Measurements from ENCODE around the gene PHGDH.

The PHGDH gene

DNA sequence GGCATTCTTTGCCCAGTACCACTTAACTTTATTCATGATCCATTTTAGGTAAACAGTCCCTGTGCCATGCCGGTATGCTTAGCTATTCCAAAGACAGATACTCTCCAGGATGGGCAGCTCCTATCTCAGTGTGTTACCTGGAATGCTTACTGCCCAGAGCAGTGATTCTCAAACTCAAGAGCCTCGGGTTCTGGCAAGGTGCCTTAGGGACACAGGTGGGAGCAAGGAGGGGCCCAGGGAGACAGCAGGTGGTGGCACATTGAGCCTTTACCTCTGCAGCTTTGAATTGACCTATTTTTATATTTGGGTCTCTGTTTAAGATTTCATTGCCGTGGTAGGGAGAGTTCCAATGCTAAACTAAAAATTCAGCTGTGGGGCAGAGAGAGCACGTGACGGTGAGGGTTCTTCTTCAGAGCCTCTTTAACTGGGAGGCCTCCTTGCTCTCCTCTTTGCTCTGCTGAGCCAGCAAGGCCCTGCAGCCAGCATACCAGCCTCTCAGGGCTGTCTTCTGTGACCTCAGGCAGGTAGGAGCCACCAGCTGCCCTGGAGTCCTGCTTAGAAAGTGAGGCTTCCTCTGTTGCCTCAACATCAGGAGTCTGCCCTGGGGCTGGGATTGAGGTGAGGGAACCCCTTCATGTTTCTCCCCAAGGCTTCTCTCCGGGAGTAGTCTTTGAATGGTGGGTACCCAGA is 20.2 kb downstream of the PHGDH start:
- H3K4me1 ChIP-seq (ENCODE audit: insufficient read depth, low read length): no peaks in the 10 kb centered on the region
- H3K9me3 ChIP-seq (ENCODE audit: control insufficient read depth, insufficient read depth, low read length): no peaks in the 10 kb centered on the region; the same call in 1 of the 2 replicates
- H3K36me3 ChIP-seq (ENCODE audit: insufficient read depth, low read length): peaks cover 74% of the 10 kb centered on the region
- H3K9ac ChIP-seq (ENCODE audit: low read depth, low read length): no peak overlapping the region

- Histone ChIP-seq H3K4me1 (ENCODE audit: insufficient read depth, low read length) (no peaks in the 10 kb centered on the region), H3K9me3 (ENCODE audit: control insufficient read depth, insufficient read depth, low read length) (no peaks in the 10 kb centered on the region), H3K36me3 (ENCODE audit: insufficient read depth, low read length) (peaks cover 72% of the 10 kb centered on the region), H3K9ac (ENCODE audit: low read depth, low read length) (no peak overlapping the region)
These were observed 20.9 kb downstream of the PHGDH start for GRCh38 chr1:119732465-119733168.

DNA sequence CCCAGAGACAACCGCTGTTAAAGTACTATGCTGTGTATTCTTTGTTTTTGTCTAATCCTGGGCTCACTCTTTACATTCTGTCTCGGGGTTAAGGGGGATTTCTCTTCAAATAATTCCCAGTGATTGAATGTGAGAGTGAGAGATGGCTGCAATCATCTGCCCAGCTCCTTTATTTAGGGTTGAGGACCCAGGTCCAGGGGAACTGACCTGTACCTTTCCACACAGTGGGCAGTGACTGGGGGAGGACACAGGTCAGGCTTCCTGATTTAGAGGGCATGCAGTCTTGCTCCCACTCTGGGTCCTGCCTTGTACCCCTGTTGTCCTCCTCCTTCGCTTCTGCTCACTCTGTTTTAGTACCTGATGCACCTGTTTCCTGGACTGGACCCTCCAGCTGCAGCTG is 22.0 kb downstream of the PHGDH start:
- Histone ChIP-seq H3K36me3 (ENCODE audit: insufficient read depth, low read length) (peaks cover 73% of the 10 kb centered on the region), H3K4me1 (ENCODE audit: insufficient read depth, low read length) (no peaks in the 10 kb centered on the region), H3K9me3 (ENCODE audit: control insufficient read depth, insufficient read depth, low read length) (no peaks in the 10 kb centered on the region), H3K9ac (ENCODE audit: low read depth, low read length) (no peak overlapping the region)

DNA sequence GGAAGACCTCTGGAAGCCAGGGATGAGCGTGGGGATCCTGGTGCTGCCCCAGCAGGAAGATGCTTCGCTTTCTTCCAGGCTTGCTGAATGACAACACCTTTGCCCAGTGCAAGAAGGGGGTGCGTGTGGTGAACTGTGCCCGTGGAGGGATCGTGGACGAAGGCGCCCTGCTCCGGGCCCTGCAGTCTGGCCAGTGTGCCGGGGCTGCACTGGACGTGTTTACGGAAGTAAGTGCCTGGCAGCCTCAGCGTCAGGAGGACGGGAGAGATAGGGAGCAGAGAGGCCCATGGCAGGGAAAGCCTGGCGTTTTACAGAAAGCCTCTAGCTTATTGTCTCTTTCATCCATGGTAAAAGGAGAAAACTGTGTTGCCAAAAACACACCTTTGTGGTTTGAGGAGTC is 23.5 kb downstream of the PHGDH start:
- no peak overlapping the region for H3K9ac ChIP-seq (ENCODE audit: low read depth, low read length)
- no peaks in the 10 kb centered on the region for H3K9me3 ChIP-seq (ENCODE audit: control insufficient read depth, insufficient read depth, low read length)
- peaks cover 73% of the 10 kb centered on the region for H3K36me3 ChIP-seq (ENCODE audit: insufficient read depth, low read length)
- no peaks in the 10 kb centered on the region for H3K4me1 ChIP-seq (ENCODE audit: insufficient read depth, low read length)

- Histone ChIP-seq H3K36me3 (ENCODE audit: insufficient read depth, low read length) (peaks cover 64% of the 10 kb centered on the region), H3K9me3 (ENCODE audit: control insufficient read depth, insufficient read depth, low read length) (no peaks in the 10 kb centered on the region), H3K4me1 (ENCODE audit: insufficient read depth, low read length) (no peaks in the 10 kb centered on the region), H3K9ac (ENCODE audit: low read depth, low read length) (no peak overlapping the region)
These were observed 24.9 kb downstream of the PHGDH start for GRCh38 chr1:119736649-119737039.

- Histone ChIP-seq H3K36me3 (ENCODE audit: insufficient read depth, low read length) (peaks cover 63% of the 10 kb centered on the region), H3K4me1 (ENCODE audit: insufficient read depth, low read length) (no peaks in the 10 kb centered on the region), H3K9ac (ENCODE audit: low read depth, low read length) (no peak overlapping the region), H3K9me3 (ENCODE audit: control insufficient read depth, insufficient read depth, low read length) (no peaks in the 10 kb centered on the region)
These were observed 25.4 kb downstream of the PHGDH start for GRCh38 chr1:119737040-119737682.

DNA sequence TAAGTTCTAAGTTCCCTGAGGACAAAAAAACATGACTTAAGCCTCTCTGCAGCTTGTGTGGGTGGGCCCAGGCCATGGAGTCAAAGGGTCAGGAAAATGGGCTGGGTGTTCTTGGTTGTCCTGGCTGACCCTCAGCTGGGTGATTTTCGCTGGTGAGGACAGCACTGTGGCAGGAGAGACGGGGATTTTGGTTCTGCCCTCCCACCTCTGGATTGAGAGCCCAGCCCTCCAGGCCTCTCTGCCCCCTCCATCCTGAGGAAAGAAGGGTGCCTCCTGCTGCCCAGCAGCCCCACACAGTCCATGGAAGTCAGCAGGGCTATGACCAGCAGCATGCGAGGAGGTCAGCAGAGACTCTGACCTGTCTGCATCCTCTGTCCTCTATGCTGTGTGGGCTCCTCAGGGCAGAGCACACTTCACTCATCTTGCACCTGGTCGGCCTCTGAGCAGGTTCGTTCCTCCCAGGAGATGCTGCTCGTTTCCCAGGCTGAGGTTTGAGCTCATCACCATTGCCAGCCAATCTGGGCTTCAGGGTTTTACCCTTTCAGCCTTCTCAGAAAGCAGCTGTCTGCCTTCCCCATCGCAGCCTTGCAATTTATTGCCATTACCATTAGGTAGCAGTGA is 26.5 kb downstream of the PHGDH start:
- H3K9ac ChIP-seq (ENCODE audit: low read depth, low read length): no peak overlapping the region
- H3K9me3 ChIP-seq (ENCODE audit: control insufficient read depth, insufficient read depth, low read length): no peaks in the 10 kb centered on the region
- peaks cover 56% of the 10 kb centered on the region for H3K36me3 ChIP-seq (ENCODE audit: insufficient read depth, low read length)
- no peaks in the 10 kb centered on the region for H3K4me1 ChIP-seq (ENCODE audit: insufficient read depth, low read length)

DNA sequence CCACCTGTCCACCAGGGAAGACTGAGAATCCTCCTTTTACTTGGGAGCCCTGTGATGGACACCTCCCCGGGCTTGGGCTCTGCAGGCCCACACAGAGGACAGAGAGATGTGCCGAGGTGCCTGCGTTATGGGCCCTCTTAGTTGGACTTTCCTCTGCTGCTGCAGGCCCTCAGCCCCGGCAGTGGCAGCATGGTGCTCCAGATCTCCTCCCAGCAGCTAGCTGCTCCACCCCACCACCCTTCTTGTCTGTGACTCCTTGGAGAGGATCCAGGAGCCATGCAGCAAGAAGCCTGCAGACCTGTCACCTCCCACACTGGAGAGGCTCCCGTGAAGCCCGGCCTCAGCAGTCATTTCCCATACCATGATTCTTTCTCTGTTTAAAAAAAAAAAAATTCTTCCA is 27.4 kb downstream of the PHGDH start:
- Histone ChIP-seq H3K36me3 (ENCODE audit: insufficient read depth, low read length) (peaks cover 49% of the 10 kb centered on the region), H3K9ac (ENCODE audit: low read depth, low read length) (no peak overlapping the region), H3K9me3 (ENCODE audit: control insufficient read depth, insufficient read depth, low read length) (no peaks in the 10 kb centered on the region), H3K4me1 (ENCODE audit: insufficient read depth, low read length) (no peaks in the 10 kb centered on the region)

- Histone ChIP-seq H3K9ac (ENCODE audit: low read depth, low read length) (no peak overlapping the region), H3K36me3 (ENCODE audit: insufficient read depth, low read length) (peaks cover 43% of the 10 kb centered on the region), H3K4me1 (ENCODE audit: insufficient read depth, low read length) (no peaks in the 10 kb centered on the region), H3K9me3 (ENCODE audit: control insufficient read depth, insufficient read depth, low read length) (no peaks in the 10 kb centered on the region)
These were observed 28.5 kb downstream of the PHGDH start for GRCh38 chr1:119740261-119740660.

- no peaks in the 10 kb centered on the region for H3K4me1 ChIP-seq (ENCODE audit: insufficient read depth, low read length)
- no peak overlapping the region for H3K9ac ChIP-seq (ENCODE audit: low read depth, low read length)
- no peaks in the 10 kb centered on the region for H3K9me3 ChIP-seq (ENCODE audit: control insufficient read depth, insufficient read depth, low read length)
- peaks cover 35% of the 10 kb centered on the region for H3K36me3 ChIP-seq (ENCODE audit: insufficient read depth, low read length)
These were observed 29.4 kb downstream of the PHGDH start for GRCh38 chr1:119740896-119741780.

DNA sequence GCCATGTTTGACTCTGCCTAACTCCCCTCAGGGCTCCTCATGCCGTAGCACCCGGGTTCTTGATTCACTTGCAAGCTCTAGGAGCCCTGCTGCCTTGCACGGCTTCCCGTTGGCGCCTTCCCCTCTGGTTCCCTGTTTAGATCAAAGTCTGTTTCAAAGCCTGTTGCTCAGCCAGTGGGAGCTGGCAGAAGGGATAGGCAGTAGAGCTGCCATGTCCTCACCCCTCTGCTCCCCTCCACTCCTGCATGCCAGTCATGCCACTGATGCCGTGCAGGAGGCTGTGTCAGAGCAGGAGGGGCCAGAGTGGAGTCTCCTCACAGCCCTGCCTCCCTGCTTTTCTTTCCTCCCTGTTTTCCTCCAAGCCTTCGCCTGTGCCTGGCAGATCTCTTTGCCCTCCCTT is 30.5 kb downstream of the PHGDH start:
- H3K9me3 ChIP-seq (ENCODE audit: control insufficient read depth, insufficient read depth, low read length): no peaks in the 10 kb centered on the region
- H3K4me1 ChIP-seq (ENCODE audit: insufficient read depth, low read length): peaks cover 4% of the 10 kb centered on the region
- H3K36me3 ChIP-seq (ENCODE audit: insufficient read depth, low read length): peaks cover 28% of the 10 kb centered on the region
- no peak overlapping the region for H3K9ac ChIP-seq (ENCODE audit: low read depth, low read length)

DNA sequence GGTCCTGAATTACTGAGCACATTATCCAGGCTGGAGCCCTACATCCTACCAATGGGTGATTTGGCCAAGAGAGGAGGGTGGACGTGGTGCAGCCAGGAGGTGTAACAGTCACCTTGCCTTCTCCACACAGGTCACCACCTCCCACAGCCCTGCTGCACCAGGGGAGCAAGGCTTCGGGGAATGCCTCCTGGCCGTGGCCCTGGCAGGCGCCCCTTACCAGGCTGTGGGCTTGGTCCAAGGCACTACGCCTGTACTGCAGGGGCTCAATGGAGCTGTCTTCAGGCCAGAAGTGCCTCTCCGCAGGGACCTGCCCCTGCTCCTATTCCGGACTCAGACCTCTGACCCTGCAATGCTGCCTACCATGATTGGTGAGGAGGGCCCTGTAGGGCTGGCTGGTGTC is 30.9 kb downstream of the PHGDH start:
- Histone ChIP-seq H3K36me3 (ENCODE audit: insufficient read depth, low read length) (peaks cover 25% of the 10 kb centered on the region), H3K9ac (ENCODE audit: low read depth, low read length) (no peak overlapping the region), H3K4me1 (ENCODE audit: insufficient read depth, low read length) (peaks cover 4% of the 10 kb centered on the region), H3K9me3 (ENCODE audit: control insufficient read depth, insufficient read depth, low read length) (no peaks in the 10 kb centered on the region)

DNA sequence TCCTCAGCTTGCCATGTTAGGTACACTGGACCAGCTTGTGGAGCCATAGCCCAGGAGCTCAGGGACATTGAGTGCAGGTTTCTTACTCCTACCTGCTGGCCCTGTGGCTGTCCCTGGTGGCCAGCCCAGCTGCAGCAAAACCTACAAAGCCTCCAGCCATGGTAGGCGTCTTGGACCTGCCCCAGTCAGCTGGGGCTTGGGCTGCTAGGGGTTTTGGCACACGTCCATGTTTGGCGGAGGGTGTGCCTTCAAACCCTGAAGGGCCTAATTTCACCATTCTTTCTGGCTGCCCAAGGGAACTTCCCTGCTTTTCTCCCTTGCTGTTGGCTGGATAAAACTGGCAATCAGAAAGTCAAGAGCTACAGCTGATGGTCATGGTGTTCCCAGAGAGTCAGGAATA is 31.6 kb downstream of the PHGDH start:
- no peak overlapping the region for H3K9ac ChIP-seq (ENCODE audit: low read depth, low read length)
- no peaks in the 10 kb centered on the region for H3K9me3 ChIP-seq (ENCODE audit: control insufficient read depth, insufficient read depth, low read length)
- peaks cover 19% of the 10 kb centered on the region; the same call in 1 of the 2 replicates for H3K36me3 ChIP-seq (ENCODE audit: insufficient read depth, low read length)
- peaks cover 4% of the 10 kb centered on the region for H3K4me1 ChIP-seq (ENCODE audit: insufficient read depth, low read length)
